Endothelial cell (in vitro differentiated cells): Measurements from ENCODE around the gene WFDC10A. TPM values are rescaled to one million over a fixed set of nuclear protein-coding genes. Genes with fewer than 3 reads are reported as not detected.

Source experiments
- DNase-seq: peaks from one replicate; pipeline ENCODE4 v3.0.0; 2021; ENCODE audit warnings: low spot score
- H3K27ac Mint-ChIP-seq: one replicate; pipeline ENCODE4 v1.8.0; 2021; ENCODE audit warnings: mixed read lengths, inconsistent platforms; ENCODE audit not compliant: unreplicated experiment
- H3K27me3 Mint-ChIP-seq: one replicate; pipeline ENCODE4 v1.8.0; 2021; ENCODE audit warnings: mild to moderate bottlenecking, moderate library complexity, mixed read lengths, inconsistent platforms; ENCODE audit not compliant: unreplicated experiment
- H3K36me3 Mint-ChIP-seq: one replicate; pipeline ENCODE4 v1.8.0; 2021; ENCODE audit warnings: mild to moderate bottlenecking, low read depth, mixed read lengths, inconsistent platforms; ENCODE audit not compliant: unreplicated experiment
- H3K4me1 Mint-ChIP-seq: one replicate; pipeline ENCODE4 v1.8.0; 2021; ENCODE audit warnings: mild to moderate bottlenecking, mixed read lengths, inconsistent platforms; ENCODE audit not compliant: unreplicated experiment
- H3K4me3 Mint-ChIP-seq: one replicate; pipeline ENCODE4 v1.8.0; 2021; ENCODE audit warnings: mild to moderate bottlenecking, mixed read lengths, inconsistent platforms; ENCODE audit not compliant: unreplicated experiment
- H3K9me3 Mint-ChIP-seq: one replicate; pipeline ENCODE4 v1.8.0; 2021; ENCODE audit warnings: mixed read lengths, inconsistent platforms; ENCODE audit not compliant: unreplicated experiment
- CTCF ChIP-seq: fragments of 200-600 bp; sonication (generic); IDR thresholded peaks from one replicate; pipeline ENCODE4 v1.5.0; 2021; ENCODE audit warnings: antibody characterized with exemption; ENCODE audit not compliant: unreplicated experiment
- total RNA-seq: library from RNA; stranded (reverse); fragmentation: NEBNext Ultra II Directional; extraction: Animal tissue kit (Norgen Biotek cat#: 25700); gene quantifications from one replicate; pipeline ENCODE4 v1.2.1, GENCODE V29; 2021; ENCODE audit not compliant: unreplicated experiment

The WFDC10A gene
- total RNA-seq, 1 donor from 2014 or later: not detected

- H3K36me3 Mint-ChIP-seq: no peaks in the 10 kb centered on the region
- no peak overlapping the region for H3K4me3 Mint-ChIP-seq
- H3K27me3 Mint-ChIP-seq: no peaks in the 10 kb centered on the region
- no peak for DNase-seq
- no peak for TF ChIP-seq CTCF
- no peaks in the 10 kb centered on the region for H3K4me1 Mint-ChIP-seq
- no peak overlapping the region for H3K27ac Mint-ChIP-seq
- H3K9me3 Mint-ChIP-seq: no peaks in the 10 kb centered on the region
These were observed 39.8 kb upstream of the WFDC10A start for GRCh38 chr20:45589725-45590124.

- DNase-seq: peak; percentile 41
- Mint-ChIP-seq H3K4me1 (no peaks in the 10 kb centered on the region), H3K27ac (no peak overlapping the region), H3K27me3 (no peaks in the 10 kb centered on the region), H3K9me3 (no peaks in the 10 kb centered on the region), H3K36me3 (no peaks in the 10 kb centered on the region), H3K4me3 (no peak overlapping the region)
- peak; percentile 75 for TF ChIP-seq CTCF
These were observed 36.9 kb upstream of the WFDC10A start for GRCh38 chr20:45592574-45593189.

- DNase-seq: no peak
- H3K27ac Mint-ChIP-seq: no peak overlapping the region
- H3K9me3 Mint-ChIP-seq: no peaks in the 10 kb centered on the region
- no peaks in the 10 kb centered on the region for H3K4me1 Mint-ChIP-seq
- no peaks in the 10 kb centered on the region for H3K36me3 Mint-ChIP-seq
- H3K27me3 Mint-ChIP-seq: no peaks in the 10 kb centered on the region
- H3K4me3 Mint-ChIP-seq: no peak overlapping the region
- TF ChIP-seq CTCF: no peak
These were observed 36.0 kb upstream of the WFDC10A start for GRCh38 chr20:45593498-45593897.

GRCh38 chr20:45595235-45595634 is 34.3 kb upstream of the WFDC10A start:
- TF ChIP-seq CTCF: no peak
- no peaks in the 10 kb centered on the region for H3K9me3 Mint-ChIP-seq
- DNase-seq: no peak
- H3K27me3 Mint-ChIP-seq: no peaks in the 10 kb centered on the region
- H3K4me1 Mint-ChIP-seq: no peaks in the 10 kb centered on the region
- H3K27ac Mint-ChIP-seq: no peak overlapping the region
- no peaks in the 10 kb centered on the region for H3K36me3 Mint-ChIP-seq
- no peak overlapping the region for H3K4me3 Mint-ChIP-seq

- no peak for DNase-seq
- H3K27me3 Mint-ChIP-seq: no peaks in the 10 kb centered on the region
- no peak overlapping the region for H3K4me3 Mint-ChIP-seq
- no peak overlapping the region for H3K27ac Mint-ChIP-seq
- peaks cover 7% of the 10 kb centered on the region for H3K36me3 Mint-ChIP-seq
- H3K9me3 Mint-ChIP-seq: peaks cover 6% of the 10 kb centered on the region
- no peak for TF ChIP-seq CTCF
- peaks cover 4% of the 10 kb centered on the region for H3K4me1 Mint-ChIP-seq
These were observed 21.7 kb upstream of the WFDC10A start for GRCh38 chr20:45607810-45608209.
